Spleen (tissue), 11 donors: ENCODE results near the gene TTC12. TPM values are rescaled to one million over a fixed set of nuclear protein-coding genes. Genes with fewer than 3 reads are reported as not detected.

Experiments
- DNase-seq: peaks from one replicate; pipeline ENCODE4 v3.0.0-alpha.2; 2020
- H3K27ac ChIP-seq, 8 donors: fragments of 200-600 bp; sonication (generic) in 7 of 8; 1 replicate in 4 of 8; 2 replicates in 4 of 8; pipeline versions ENCODE4 v1.5.0 to v1.8.0; 2016 to 2021; ENCODE audit warnings: inconsistent platforms in 4 of 8, mild to moderate bottlenecking in 4 of 8, moderate library complexity in 1 of 8
- H3K27me3 ChIP-seq, 7 donors: fragments of 200-600 bp; sonication (generic) in 6 of 7; replicated peaks in 1 of 7; 1 replicate in 4 of 7; 2 replicates in 3 of 7; pipeline versions ENCODE4 v1.5.0 to v1.8.0; 2016 to 2021; ENCODE audit warnings: inconsistent platforms in 3 of 7, mild to moderate bottlenecking in 1 of 7
- H3K36me3 ChIP-seq, 6 donors: fragments of 200-600 bp; sonication (generic) in 5 of 6; 1 replicate in 4 of 6; 2 replicates in 2 of 6; pipeline versions ENCODE4 v1.5.0 to v1.8.0; 2016 to 2021; ENCODE audit warnings: inconsistent platforms in 2 of 6
- H3K4me1 ChIP-seq, 6 donors: fragments of 200-600 bp; sonication (generic) in 5 of 6; 1 replicate in 3 of 6; 2 replicates in 3 of 6; pipeline versions ENCODE4 v1.5.0 to v1.8.0; 2016 to 2021; ENCODE audit warnings: inconsistent platforms in 3 of 6
- H3K4me3 ChIP-seq, 8 donors: fragments of 200-600 bp; sonication (generic) in 7 of 8; 1 replicate in 4 of 8; 2 replicates in 4 of 8; pipeline versions ENCODE4 v1.5.0 to v1.8.0; 2016 to 2021; ENCODE audit warnings: inconsistent platforms in 4 of 8, mild to moderate bottlenecking in 4 of 8, moderate library complexity in 2 of 8
- H3K9me3 ChIP-seq, 8 donors: fragments of 200-600 bp; sonication (generic) in 7 of 8; 1 replicate in 4 of 8; 2 replicates in 4 of 8; pipeline versions ENCODE4 v1.5.0 to v1.8.0; 2016 to 2021; ENCODE audit warnings: inconsistent platforms in 4 of 8
- POLR2A ChIP-seq, 3 donors: fragments of 450-650 bp; IDR thresholded peaks; one replicate each; pipeline ENCODE4 v1.5.1; 2017; ENCODE audit warnings: antibody characterized with exemption in 3 of 3, mild to moderate bottlenecking in 1 of 3
- POLR2AphosphoS5 ChIP-seq, 3 donors: sonication (generic); formaldehyde crosslinking; IDR thresholded peaks; one replicate each; pipeline ENCODE4 v1.5.1; 2017; ENCODE audit warnings: antibody characterized with exemption in 3 of 3
- WGBS, 5 donors: extraction: QIAGEN DNeasy Blood & Tissue Kit in 3 of 5; methylation state at CpG; one replicate each; pipeline versions ENCODE4 v1.1.5 to v1.1.7; 2013 to 2018; 5-methylcytosine and 5-hydroxymethylcytosine counted together
- intact Hi-C: fragments of 100-400 bp; cut with DNase I; formaldehyde crosslinking; loops from one replicate; pipeline ENCODE4 v1.15.0; 2023; ENCODE audit warnings: low total_unique reads
- polyA plus RNA-seq, 3 donors: library from polyadenylated mRNA; stranded (reverse); fragments of 200-250 nt; gene quantifications; one replicate each; pipeline ENCODE4 v1.2.1, GENCODE V29; 2013
- total RNA-seq, 7 donors: library from RNA; depleted of rRNA in 3 of 7; stranded (reverse); fragments of >200 nt in 3 of 7; fragmentation: NEBNext Ultra II Directional in 4 of 7; extraction: Animal tissue kit (Norgen Biotek cat#: 25700) in 4 of 7; gene quantifications; one replicate each; pipeline versions ENCODE4 v1.1.0 to v1.2.1, GENCODE V29; 2016 to 2021
- TF ChIP-seq, protein P1 (sequence below), 11 experiments: fragments of 200-600 bp in 7 of 11; fragments of 450-650 bp in 4 of 11; sonication (generic) in 4 of 11; IDR thresholded peaks in 8 of 11; conservative IDR thresholded peaks in 3 of 11; 1 replicate in 7 of 11; 2 replicates in 4 of 11; pipeline versions ENCODE4 v1.4.0 to v1.8.0; 2016 to 2021; ENCODE audit warnings: antibody characterized with exemption in 11 of 11, inconsistent platforms in 4 of 11, mild to moderate bottlenecking in 1 of 11
- donor health status: healthy with polysubstance abuse.
- donor health status: DM: no; HTN: no; CAD: no; lungs with moderate emphysema.
- donor health status: DM: no; HTN: no; CAD: no.
- donor health status: Bipolar disorder and iron deficiency.
- donor health status: healthy.
- donor health status: DM: no; HTN: no; CAD: no.
- donor health status: DM: yes; HTN: yes; CAD: no.

TTC12 gene
- total and polyA plus RNA-seq, 10 donors: 4.2 to 29.8 (median 14.4) TPM

DNA sequence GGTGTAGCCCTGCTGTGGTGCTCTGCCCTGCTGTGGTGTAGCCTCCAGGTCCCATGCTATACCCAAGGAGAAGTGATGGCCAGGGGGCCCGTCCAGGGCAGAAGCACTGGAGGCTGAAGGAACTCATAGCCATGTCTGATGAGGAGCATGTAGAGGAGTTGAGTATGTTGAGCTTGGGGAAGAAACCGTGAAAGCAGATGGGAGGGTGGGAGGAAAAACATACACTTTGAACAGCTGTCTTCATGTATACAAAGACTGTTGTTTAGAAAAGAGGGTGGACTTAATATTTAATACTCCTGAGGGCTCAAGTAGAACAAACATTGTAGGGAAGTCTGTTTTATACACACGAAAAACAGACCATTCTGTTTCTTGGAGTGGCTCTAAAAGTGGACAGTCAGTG is 26.6 kb upstream of the TTC12 start:
- Histone ChIP-seq H3K27me3 (no peaks in the 10 kb centered on the region), H3K27ac (no peak overlapping the region), H3K36me3 (no peaks in the 10 kb centered on the region), H3K4me1 (peaks cover 0 to 3% (median 0%) of the 10 kb centered on the region in 6 donors), H3K4me3 (no peak overlapping the region), H3K9me3 (no peaks in the 10 kb centered on the region)
- no peak for TF ChIP-seq POLR2AphosphoS5 (IDR thresholded peaks at IDR 0.05)
- TF ChIP-seq, protein P1, sequence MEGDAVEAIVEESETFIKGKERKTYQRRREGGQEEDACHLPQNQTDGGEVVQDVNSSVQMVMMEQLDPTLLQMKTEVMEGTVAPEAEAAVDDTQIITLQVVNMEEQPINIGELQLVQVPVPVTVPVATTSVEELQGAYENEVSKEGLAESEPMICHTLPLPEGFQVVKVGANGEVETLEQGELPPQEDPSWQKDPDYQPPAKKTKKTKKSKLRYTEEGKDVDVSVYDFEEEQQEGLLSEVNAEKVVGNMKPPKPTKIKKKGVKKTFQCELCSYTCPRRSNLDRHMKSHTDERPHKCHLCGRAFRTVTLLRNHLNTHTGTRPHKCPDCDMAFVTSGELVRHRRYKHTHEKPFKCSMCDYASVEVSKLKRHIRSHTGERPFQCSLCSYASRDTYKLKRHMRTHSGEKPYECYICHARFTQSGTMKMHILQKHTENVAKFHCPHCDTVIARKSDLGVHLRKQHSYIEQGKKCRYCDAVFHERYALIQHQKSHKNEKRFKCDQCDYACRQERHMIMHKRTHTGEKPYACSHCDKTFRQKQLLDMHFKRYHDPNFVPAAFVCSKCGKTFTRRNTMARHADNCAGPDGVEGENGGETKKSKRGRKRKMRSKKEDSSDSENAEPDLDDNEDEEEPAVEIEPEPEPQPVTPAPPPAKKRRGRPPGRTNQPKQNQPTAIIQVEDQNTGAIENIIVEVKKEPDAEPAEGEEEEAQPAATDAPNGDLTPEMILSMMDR (IDR thresholded peaks at IDR 0.05 in 8 of 11, conservative IDR thresholded peaks at IDR 0.05 in 3 of 11): no peak
- TF ChIP-seq POLR2A (IDR thresholded peaks at IDR 0.05): no peak
- no peak for DNase-seq
- 59 to 79% (median 75%) methylated on average over 3 of the region's 3 CpGs for WGBS, 5 donors
- intact Hi-C loops: loop anchor here (2.0 to 10.0 kb wide), 3 partner anchors 697 to 1073 kb away; no protein-coding TSS in a partner anchor

DNA sequence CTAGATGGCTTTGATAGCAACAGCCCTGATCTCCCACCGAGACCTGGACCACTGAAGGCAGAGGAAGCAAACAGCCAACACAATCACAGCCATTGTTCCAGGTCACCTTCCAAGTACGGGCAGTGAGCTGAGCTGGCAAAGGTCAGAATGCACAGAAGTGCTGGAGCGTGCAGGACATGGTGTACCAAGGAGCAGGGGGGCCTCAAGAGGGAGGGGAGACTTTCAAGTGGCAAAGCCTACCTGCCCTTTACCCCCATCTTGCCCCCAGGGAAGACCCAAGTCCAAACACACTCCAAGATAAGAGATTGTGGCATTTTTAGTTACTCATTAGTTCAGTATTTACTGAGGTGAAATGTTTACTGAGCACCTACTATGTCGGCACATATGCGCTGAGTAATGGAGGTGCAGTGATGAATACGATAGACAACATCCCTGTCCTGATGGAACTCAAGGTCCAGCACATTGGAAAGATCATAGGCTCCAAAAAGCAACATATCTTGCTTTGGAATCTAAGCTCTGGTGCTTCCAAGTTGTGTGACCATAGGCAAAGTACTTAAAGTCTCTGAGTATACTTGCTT is 26.0 kb upstream of the TTC12 start:
- H3K36me3 ChIP-seq: no peaks in the 10 kb centered on the region
- DNase-seq: no peak
- TF ChIP-seq, protein P1 (IDR thresholded peaks at IDR 0.05 in 8 of 11, conservative IDR thresholded peaks at IDR 0.05 in 3 of 11): no peak
- no peak for TF ChIP-seq POLR2A (IDR thresholded peaks at IDR 0.05)
- TF ChIP-seq POLR2AphosphoS5 (IDR thresholded peaks at IDR 0.05): no peak
- H3K4me3 ChIP-seq: no peak overlapping the region
- H3K27ac ChIP-seq: no peak overlapping the region
- H3K4me1 ChIP-seq: peaks cover 0 to 3% (median 0%) of the 10 kb centered on the region in 6 donors
- intact Hi-C loops: loop anchor here (2.0 to 10.0 kb wide), 3 partner anchors 698 to 1074 kb away; no protein-coding TSS in a partner anchor
- no peaks in the 10 kb centered on the region for H3K9me3 ChIP-seq
- peaks cover 0 to 2% (median 0%) of the 10 kb centered on the region in 7 donors for H3K27me3 ChIP-seq
- WGBS, 5 donors: 81 to 90% (median 86%) methylated on average over 6 of the region's 6 CpGs

DNA sequence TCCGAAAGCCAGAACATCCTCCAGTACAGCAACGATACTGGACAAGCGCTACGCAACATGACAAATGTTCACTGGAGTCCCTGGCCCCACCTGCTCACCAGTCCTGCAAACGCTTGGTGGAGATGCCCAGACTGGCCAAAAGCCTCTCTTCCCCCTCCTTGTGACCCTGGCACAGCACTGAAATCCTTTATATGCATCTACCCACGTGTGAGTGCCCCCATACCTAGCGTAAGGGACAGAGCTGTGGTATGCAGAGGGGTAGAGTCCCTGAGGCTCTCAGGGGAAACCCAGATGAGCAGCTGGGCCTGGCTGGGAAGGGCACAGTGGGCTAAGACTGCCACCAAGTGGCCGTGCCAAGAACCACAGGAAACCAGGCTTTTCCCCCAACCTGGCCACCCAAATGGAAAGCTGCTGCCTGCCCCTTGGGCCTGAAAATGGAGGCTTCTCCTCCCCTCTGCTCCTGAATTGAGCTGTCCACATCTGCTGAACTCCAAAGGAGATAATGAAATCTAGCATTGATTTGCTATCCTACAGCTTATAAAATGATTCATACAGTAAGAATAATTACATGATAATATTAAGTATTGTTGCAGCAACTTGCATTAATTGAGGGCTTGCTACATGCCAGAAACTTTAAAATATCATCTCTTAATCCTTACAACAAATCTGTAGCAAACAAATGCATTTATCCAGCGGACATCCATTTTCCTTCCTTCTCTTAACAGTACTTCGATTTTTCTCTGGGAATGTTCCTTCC is 24.8 kb upstream of the TTC12 start:
- Histone ChIP-seq H3K4me1 (peaks cover 0 to 3% (median 0%) of the 10 kb centered on the region in 6 donors), H3K4me3 (no peak overlapping the region), H3K36me3 (no peaks in the 10 kb centered on the region), H3K27ac (no peak overlapping the region), H3K27me3 (peaks cover 0 to 11% (median 0%) of the 10 kb centered on the region in 7 donors), H3K9me3 (no peaks in the 10 kb centered on the region)
- whole genome bisulfite sequencing, 5 donors: 50 to 60% (median 53%) methylated on average over 7 to 10 of the region's 10 CpGs
- DNase-seq: peak; percentile 90
- no peak for TF ChIP-seq POLR2A (IDR thresholded peaks at IDR 0.05)
- TF ChIP-seq, protein P1 (IDR thresholded peaks at IDR 0.05 in 8 of 11, conservative IDR thresholded peaks at IDR 0.05 in 3 of 11): peak; percentile 66 to 91 (median 83)
- no peak for TF ChIP-seq POLR2AphosphoS5 (IDR thresholded peaks at IDR 0.05)
- intact Hi-C loops: loop anchor here (2.0 to 10.0 kb wide), 3 partner anchors 699 to 1075 kb away; no protein-coding TSS in a partner anchor

DNA sequence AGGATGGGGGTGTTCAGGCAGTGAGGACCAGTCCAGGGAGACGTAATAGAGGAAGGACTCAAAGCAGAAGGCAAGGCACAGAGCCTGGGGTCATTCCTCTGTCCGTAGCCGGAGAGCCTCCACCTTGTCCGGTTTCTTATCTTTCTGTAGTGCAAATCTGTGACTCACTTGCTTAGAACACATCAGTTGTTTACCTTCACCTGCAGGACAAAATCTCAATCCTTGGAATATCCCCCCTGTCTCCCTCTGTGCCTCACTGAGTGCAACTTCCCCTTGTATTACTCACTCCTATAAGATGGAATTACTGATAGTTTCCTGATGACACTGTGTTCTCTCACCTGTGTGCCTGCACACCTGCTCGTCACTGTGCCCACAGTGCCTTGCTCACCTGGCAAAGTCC is 20.4 kb upstream of the TTC12 start:
- no peaks in the 10 kb centered on the region for H3K36me3 ChIP-seq
- peaks cover 0 to 11% (median 0%) of the 10 kb centered on the region in 7 donors for H3K27me3 ChIP-seq
- intact Hi-C loops: no loop called here
- no peak for DNase-seq
- peaks cover 0 to 3% (median 0%) of the 10 kb centered on the region in 6 donors for H3K4me1 ChIP-seq
- H3K4me3 ChIP-seq: no peak overlapping the region
- H3K27ac ChIP-seq: no peak overlapping the region
- 65 to 94% (median 76%) methylated on average over 5 of the region's 5 CpGs for WGBS, 5 donors
- no peaks in the 10 kb centered on the region for H3K9me3 ChIP-seq
- TF ChIP-seq, protein P1 (IDR thresholded peaks at IDR 0.05 in 8 of 11, conservative IDR thresholded peaks at IDR 0.05 in 3 of 11): no peak
- no peak for TF ChIP-seq POLR2A (IDR thresholded peaks at IDR 0.05)
- TF ChIP-seq POLR2AphosphoS5 (IDR thresholded peaks at IDR 0.05): no peak
